Measurements from ENCODE around the gene APOA4.

The APOA4 gene

GRCh38 chr11:116798368-116798767 is 24.7 kb downstream of the APOA4 start:
- no peak for DNase-seq

DNA sequence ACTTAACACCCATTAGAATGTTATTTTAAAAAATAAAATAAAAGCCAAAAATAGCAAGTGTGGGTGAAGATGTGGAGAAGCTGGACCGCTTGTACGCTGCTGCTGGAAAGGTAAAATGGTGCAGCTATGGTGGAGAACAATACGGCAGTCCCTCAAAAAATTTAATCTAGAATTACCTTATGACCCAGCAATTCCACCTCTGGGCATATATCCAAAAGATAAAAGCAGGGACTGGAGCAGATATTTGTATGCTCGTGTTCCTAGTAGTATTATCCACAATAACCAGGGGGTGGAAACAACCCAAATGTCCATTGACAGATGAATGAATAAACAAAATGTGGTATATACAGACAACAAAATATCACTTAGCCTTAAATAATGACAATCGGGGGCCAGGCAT is 25.3 kb downstream of the APOA4 start:
- no peak for DNase-seq

DNA sequence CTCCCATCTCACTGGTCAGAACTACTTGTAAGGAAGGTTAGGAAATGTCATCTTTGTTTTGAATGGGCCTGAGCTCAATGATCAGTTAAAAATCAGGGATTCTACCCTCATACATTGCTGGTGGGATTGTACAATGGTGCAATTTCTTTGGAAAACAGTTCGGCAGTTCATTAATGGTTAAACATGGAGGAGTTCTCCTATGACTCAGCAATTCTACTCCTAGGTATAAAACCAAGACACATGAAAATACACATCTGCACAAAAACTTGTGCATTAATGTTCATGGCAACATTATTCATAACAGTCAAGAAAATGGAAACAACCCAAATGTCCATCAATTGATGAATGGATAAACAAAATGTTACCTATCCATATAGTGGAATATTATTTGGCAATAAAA is 26.6 kb downstream of the APOA4 start:
- no peak for DNase-seq

DNA sequence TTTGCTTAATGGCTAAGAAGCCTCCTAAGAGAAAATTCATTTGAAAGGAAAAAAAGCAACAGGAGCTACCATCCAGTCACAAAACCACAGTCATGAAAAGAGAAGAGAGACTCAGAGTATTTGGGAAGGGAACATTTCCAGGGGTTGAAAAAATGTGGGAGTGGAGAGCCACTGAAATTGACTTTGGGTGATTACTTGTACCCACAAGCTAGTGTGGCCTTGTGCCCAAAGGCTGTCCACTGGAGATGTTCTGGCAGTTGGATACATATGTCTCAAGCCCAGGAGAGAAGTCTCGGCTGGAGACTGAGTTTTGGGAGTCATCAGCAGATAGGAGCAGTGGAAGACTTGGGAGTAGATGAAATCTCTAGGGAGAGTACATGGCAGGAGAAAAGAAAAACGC is 28.3 kb downstream of the APOA4 start:
- no peak for DNase-seq

DNA sequence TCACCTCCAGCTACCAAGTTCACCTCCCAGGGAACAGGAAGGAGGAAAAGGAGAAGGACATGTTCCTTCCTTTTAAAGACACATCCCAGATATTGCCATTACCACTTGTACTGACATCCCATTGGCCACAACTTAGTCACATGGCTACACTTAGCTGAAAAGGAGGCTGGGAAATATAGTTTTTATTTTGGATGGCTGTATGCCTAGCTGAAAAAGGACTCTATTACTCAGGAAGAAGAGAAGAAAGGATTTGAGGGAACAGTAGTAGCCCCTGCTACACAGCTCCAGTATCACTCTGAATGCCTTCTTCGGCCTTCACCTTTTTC is 29.4 kb downstream of the APOA4 start:
- no peak for DNase-seq

- no peak for DNase-seq
Measured at GRCh38 chr11:116792869-116793771, 30.0 kb downstream of the APOA4 start.

- DNase-seq, result no peak
Measured at GRCh38 chr11:116792144-116792868, 30.8 kb downstream of the APOA4 start.

DNA sequence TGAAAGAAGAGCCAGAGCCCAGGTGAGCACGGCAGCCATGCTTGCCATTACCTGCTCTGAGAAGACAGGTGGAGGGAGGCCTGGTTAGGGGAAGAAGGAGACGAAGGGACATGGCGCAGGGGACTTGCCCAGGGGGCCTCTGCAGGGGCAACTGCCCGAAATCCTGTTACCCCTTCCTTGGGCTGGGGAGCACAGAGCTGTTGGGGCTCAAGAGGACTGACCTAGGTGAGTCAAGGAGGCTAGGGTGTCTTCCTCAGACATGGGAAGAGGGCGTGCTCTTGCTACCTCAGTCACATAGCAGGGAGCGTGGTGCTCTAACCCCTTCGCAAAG is 31.3 kb downstream of the APOA4 start, which contains the start of gene APOA5:
Gene APOA5, minus strand, starts transcription at position 67 of the 331 bp plus-strand sequence. Its CDS starts 19 bp downstream, at position 48.
- no peak for DNase-seq

DNA sequence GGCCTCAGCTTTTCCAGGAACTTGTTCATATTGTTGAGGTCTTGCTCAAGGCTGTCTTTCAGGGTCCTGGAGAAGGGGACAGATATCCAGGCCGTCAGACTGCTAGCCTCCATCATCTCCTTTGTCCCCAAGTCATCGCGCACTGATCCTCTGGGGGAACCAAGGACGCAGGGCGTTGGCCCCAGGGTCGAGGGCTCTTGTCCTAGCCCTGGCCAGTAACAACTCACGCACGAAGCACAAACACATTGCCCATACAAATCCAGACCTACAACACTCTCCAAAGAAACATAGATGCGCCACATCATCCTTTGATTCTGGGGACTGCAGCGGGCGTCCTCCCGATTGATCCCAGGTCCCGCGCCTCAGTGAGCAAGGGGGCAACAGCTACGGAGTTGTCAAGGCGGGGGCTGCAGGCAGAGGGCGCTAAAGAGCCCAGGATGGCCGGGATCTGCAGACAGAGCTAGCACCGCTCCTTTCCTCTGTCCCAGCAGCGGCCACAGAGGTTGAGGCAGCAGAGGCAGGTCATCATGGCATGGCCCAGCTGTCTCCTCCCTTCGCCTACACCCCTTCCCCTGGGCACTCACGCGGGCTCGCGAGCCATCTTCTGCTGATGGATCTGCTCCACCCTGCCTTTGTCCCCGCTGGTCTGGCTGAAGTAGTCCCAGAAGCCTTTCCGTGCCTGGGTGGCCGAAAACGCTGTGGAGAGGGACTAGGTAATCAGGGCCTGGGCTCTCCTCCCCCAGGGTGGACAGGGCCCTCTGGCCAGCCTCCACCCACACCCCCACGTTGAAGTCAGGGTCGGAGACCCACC is 31.9 kb downstream of the APOA4 start:
- peak; percentile 65 for DNase-seq

DNA sequence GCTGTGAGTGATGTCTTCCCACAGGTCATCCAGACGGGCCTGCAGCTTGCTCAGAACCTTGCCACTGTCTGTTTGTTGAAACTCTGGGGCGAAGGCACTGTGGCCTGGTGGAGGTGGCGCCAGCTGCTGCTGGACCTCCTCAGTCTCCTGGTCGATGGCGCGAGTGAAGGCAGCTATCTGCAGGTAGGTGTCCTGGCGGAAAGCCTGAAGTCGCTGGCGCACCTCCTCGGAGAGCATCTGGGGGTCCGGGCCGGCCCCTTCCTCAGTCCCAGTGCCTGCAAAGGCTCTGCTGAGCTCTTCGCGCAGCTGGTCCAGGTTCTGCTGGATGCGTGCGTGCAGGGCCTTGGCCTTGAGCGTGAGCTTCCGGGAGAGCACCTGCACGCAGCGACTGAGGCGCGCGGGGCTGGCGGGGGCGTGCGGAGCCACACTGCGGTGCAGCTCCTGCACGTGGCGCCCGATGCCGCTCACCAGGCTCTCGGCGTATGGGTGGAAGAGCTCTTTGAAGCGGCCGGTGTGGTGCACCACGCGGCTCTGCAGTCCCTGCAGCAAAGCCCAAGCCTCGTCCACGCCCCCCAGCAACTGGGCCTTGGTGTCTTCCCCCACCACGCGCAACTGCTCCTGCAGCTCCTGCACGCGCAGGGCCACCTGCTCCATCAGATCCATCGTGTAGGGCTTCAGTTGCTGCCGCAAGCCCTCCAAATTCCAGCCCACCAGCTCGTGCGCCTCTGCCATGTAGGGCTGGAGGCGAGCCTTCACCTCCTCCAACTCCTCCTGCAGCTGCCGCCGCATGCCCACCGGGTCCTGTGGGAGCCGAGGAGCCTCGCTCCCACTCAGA is 32.7 kb downstream of the APOA4 start:
- no peak for DNase-seq

DNA sequence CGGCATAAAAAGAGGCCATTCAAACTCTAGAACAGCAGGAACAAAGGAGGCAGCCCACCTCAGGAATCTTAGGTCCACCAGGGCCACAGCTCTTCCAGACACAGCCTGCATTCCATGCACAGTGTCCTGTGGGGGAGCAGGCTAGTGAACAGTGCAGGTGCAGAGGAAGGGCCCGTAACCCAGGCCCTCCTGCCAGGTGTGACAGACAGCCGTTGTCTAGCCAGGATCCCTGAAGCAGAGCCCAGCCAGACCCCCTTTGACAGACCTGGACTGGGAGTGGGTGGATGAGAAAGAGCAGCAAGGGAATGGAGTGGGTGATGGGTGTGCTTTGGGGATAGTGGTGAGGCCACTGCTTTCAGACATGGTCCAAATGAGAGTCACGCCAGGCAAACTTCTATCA is 34.1 kb downstream of the APOA4 start:
- no peak for DNase-seq

DNA sequence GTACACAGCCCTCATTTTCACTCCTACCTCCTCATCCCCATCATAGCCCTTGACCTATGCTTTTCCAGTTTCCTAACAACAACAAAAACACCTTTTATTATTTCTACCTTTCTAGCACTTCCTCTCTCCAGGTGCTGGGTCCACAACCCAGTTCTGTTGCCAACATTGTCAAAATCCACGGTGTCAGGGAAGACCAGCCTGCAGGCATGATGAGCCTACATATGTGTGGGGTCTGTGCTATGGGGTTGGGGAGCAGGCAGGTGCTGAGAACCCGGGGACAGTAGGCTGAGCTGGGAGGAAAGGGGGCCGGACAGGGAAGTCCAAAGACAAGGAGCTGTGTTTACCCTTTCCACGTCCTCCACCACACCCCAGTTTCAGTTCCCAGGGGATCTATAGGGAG is 34.6 kb downstream of the APOA4 start:
- no peak for DNase-seq

GRCh38 chr11:116787786-116788486 is 35.2 kb downstream of the APOA4 start, which contains the start of gene ZPR1:
Gene ZPR1 (minus strand): TSS chr11:116788023. CDS start chr11:116787990, 33 bp downstream.
- DNase-seq, result peak; percentile 79

- DNase-seq, result no peak
Measured at GRCh38 chr11:116787436-116787785, 35.7 kb downstream of the APOA4 start.

- DNase-seq, result no peak
Measured at GRCh38 chr11:116786966-116787365, 36.1 kb downstream of the APOA4 start.

- DNase-seq, result no peak
Measured at GRCh38 chr11:116786326-116786725, 36.8 kb downstream of the APOA4 start.

- DNase-seq, result no peak
Measured at GRCh38 chr11:116782728-116783127, 40.4 kb downstream of the APOA4 start.

DNA sequence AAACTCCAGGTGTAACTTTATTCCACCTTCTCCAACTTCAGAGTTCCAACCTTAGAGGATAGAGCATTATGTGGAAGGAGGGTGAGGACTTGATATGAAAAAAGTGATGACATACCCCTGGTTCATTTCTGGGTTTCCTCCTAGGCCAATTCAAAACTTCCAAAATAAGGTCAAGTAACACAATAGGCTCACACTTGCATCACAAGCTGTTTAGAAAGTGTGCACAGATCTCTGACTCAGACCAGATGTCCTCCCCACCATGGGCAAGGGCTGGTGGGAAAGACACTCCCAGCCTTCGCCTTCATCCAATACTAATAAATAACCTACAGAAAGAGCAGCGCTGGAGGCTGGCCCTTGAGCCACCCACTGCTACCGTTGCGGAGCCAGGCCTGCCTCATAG is 44.5 kb downstream of the APOA4 start:
- DNase-seq, result no peak

DNA sequence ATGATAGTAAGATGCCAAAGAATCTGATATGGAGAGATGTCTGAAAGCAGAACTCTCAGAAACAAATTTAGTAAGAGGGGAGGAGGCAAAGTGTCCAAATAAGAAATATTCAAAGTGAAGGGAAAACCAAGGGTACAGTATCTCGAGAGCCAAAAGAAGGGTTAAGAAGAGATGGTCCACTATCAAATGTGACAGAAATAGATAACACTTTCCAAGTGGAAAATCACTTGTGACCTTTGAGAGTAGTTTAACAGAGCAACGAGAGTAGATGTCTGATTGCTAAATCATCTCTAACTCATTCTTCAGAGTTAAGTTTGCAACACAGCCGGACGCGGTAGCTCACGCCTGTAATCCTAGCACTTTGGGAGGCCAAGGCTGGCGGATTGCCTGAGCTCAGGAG is 46.0 kb downstream of the APOA4 start:
- no peak for DNase-seq

DNA sequence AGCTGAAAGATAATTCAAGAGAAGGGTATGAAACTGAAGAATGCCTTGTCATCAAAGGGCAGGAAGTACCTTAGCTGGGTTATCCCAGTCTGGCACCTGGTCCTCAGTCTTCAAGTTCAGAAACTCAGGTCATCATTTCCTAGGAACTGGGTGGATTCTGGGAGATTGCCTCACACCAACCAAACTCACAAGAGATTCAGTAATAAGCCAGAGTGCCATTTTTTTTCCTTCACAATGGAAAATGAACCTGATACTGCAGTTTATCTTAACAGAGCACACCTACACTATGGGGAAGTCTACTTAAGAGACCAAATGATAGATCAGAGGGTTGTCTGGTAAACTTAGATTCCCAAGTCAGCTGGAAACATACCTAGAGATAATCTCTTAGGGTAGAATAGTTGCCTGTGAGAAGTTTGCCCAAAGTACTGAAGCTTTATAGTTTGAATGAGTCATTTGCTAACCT is 46.6 kb downstream of the APOA4 start:
- DNase-seq, result no peak

- no peak for DNase-seq
Measured at GRCh38 chr11:116775975-116776374, 47.1 kb downstream of the APOA4 start.

DNA sequence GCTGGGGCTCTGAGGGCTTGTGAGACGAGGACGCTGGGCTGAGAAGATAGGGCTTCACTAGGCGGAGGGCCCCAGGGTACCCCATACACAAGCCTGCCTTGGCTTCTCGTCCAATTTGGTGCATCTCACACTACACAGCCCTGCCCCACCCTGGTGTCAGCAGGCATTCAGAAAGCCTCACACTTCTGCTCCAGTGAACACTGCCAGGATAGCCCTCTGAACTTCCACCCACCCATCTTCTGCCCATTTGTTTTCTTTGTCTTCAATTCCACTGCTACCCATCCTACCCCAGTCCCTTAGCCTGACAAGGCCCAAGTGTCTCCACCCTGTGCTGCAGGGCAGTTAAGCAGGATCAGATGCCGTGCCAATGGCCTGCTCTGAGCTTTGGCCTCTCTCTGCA is 48.4 kb downstream of the APOA4 start:
- DNase-seq, result no peak

Data from activated T-cell treated with anti-CD3 and anti-CD28 coated beads for 4 hours (primary cell).